Measurements from ENCODE around the gene OR5T2.
"Not testable (repeated sequence)": the region's sequence is repeated elsewhere in the genome, so short reads cannot be mapped to it uniquely, and the experiment has no call there.

The OR5T2 gene

GRCh38 chr11:56234155-56234554 is at the start of gene OR5T2:
Gene OR5T2, minus strand, starts transcription at chr11:56234255. Its CDS starts 1,193 bp downstream, at chr11:56233062.
- intact Hi-C loops (cut with micrococcal nuclease): no loop called here
- Mint-ChIP-seq H3K27ac (no peak within 1 kb of the TSS), H3K4me3 (no peak within 1 kb of the TSS), H3K27me3 (no peaks in the 10 kb centered on the region), H3K36me3 (ENCODE audit: low read depth) (no peaks in the 10 kb centered on the region), H3K4me1 (ENCODE audit: low read depth) (no peaks in the 10 kb centered on the region), H3K9me3 (peaks cover 30% of the 10 kb centered on the region)

GRCh38 chr11:56273854-56274253 is 39.8 kb upstream of the OR5T2 start, which contains the start of gene OR5T1:
Gene OR5T1, plus strand, starts transcription at chr11:56274154. Its CDS starts 1,485 bp downstream, at chr11:56275639.
- intact Hi-C loops (cut with micrococcal nuclease): no loop called here
- H3K27ac Mint-ChIP-seq: no peak within 1 kb of the TSS

GRCh38 chr11:56271092-56271491 is 37.0 kb upstream of the OR5T2 start:
- Mint-ChIP-seq H3K4me3 (no peak overlapping the region), H3K27ac (no peak overlapping the region), H3K36me3 (ENCODE audit: low read depth) (no peaks in the 10 kb centered on the region), H3K4me1 (ENCODE audit: low read depth) (no peaks in the 10 kb centered on the region), H3K27me3 (no peaks in the 10 kb centered on the region), H3K9me3 (peaks cover 47% of the 10 kb centered on the region)
- intact Hi-C loops (cut with micrococcal nuclease): no loop called here

More at GRCh38 chr11:56273854-56274253, 39.8 kb upstream of the OR5T2 start, which contains the start of gene OR5T1:
- no peaks in the 10 kb centered on the region for H3K27me3 Mint-ChIP-seq
- no peak within 1 kb of the TSS for H3K4me3 Mint-ChIP-seq
- no peaks in the 10 kb centered on the region for H3K4me1 Mint-ChIP-seq (ENCODE audit: low read depth)
- no peaks in the 10 kb centered on the region for H3K36me3 Mint-ChIP-seq (ENCODE audit: low read depth)
- peaks cover 36% of the 10 kb centered on the region for H3K9me3 Mint-ChIP-seq

- Mint-ChIP-seq H3K27ac (no peak within 1 kb of the TSS), H3K36me3 (ENCODE audit: low read depth) (no peaks in the 10 kb centered on the region), H3K27me3 (no peaks in the 10 kb centered on the region), H3K4me3 (no peak within 1 kb of the TSS), H3K9me3 (peaks cover 19% of the 10 kb centered on the region), H3K4me1 (ENCODE audit: low read depth) (no peaks in the 10 kb centered on the region)
- intact Hi-C loops (cut with micrococcal nuclease): no loop called here
These were observed 17.9 kb upstream of the OR5T2 start, which contains the start of gene OR5T3 for GRCh38 chr11:56251954-56252353. Gene OR5T3, plus strand, starts transcription at chr11:56252254. Its CDS starts 0 bp downstream, at chr11:56252254.

GRCh38 chr11:56219735-56220134 is 14.3 kb downstream of the OR5T2 start:
- H3K4me1 Mint-ChIP-seq (ENCODE audit: low read depth); H3K36me3 Mint-ChIP-seq (ENCODE audit: low read depth); H3K27me3 Mint-ChIP-seq; H3K4me3 Mint-ChIP-seq; intact Hi-C loops (cut with micrococcal nuclease); H3K27ac Mint-ChIP-seq: not testable (repeated sequence)
- peaks cover 68% of the 10 kb centered on the region for H3K9me3 Mint-ChIP-seq

GRCh38 chr11:56214537-56214936 is 19.5 kb downstream of the OR5T2 start:
- intact Hi-C loops (cut with micrococcal nuclease): no loop called here
- Mint-ChIP-seq H3K9me3 (peaks cover 46% of the 10 kb centered on the region), H3K27ac (no peak overlapping the region), H3K4me3 (no peak overlapping the region), H3K27me3 (no peaks in the 10 kb centered on the region), H3K4me1 (ENCODE audit: low read depth) (no peaks in the 10 kb centered on the region), H3K36me3 (ENCODE audit: low read depth) (no peaks in the 10 kb centered on the region)

- Mint-ChIP-seq H3K27ac (no peak overlapping the region), H3K27me3 (no peaks in the 10 kb centered on the region), H3K9me3 (peaks cover 39% of the 10 kb centered on the region), H3K4me3 (no peak overlapping the region), H3K36me3 (ENCODE audit: low read depth) (no peaks in the 10 kb centered on the region), H3K4me1 (ENCODE audit: low read depth) (no peaks in the 10 kb centered on the region)
- intact Hi-C loops (cut with micrococcal nuclease): no loop called here
These were observed 26.3 kb downstream of the OR5T2 start for GRCh38 chr11:56207790-56208189.

GRCh38 chr11:56197367-56197766 is 36.7 kb downstream of the OR5T2 start:
- Mint-ChIP-seq H3K4me1 (ENCODE audit: low read depth) (no peaks in the 10 kb centered on the region), H3K27ac (no peak overlapping the region), H3K27me3 (no peaks in the 10 kb centered on the region), H3K9me3 (peaks cover 9% of the 10 kb centered on the region), H3K4me3 (no peak overlapping the region), H3K36me3 (ENCODE audit: low read depth) (no peaks in the 10 kb centered on the region)
- intact Hi-C loops (cut with micrococcal nuclease): no loop called here

- H3K27ac Mint-ChIP-seq: no peak overlapping the region
- H3K9me3 Mint-ChIP-seq: peaks cover 9% of the 10 kb centered on the region
- no peak overlapping the region for H3K4me3 Mint-ChIP-seq
- no peaks in the 10 kb centered on the region for H3K36me3 Mint-ChIP-seq (ENCODE audit: low read depth)
- intact Hi-C loops (cut with micrococcal nuclease): no loop called here
- H3K27me3 Mint-ChIP-seq: no peaks in the 10 kb centered on the region
- H3K4me1 Mint-ChIP-seq (ENCODE audit: low read depth): no peaks in the 10 kb centered on the region
These were observed 37.4 kb downstream of the OR5T2 start for GRCh38 chr11:56196705-56197104.

GRCh38 chr11:56188602-56189001 is 45.5 kb downstream of the OR5T2 start:
- Mint-ChIP-seq H3K4me3 (no peak overlapping the region), H3K9me3 (peaks cover 25% of the 10 kb centered on the region), H3K4me1 (ENCODE audit: low read depth) (no peaks in the 10 kb centered on the region), H3K27me3 (no peaks in the 10 kb centered on the region), H3K36me3 (ENCODE audit: low read depth) (no peaks in the 10 kb centered on the region), H3K27ac (no peak overlapping the region)
- intact Hi-C loops (cut with micrococcal nuclease): no loop called here

- intact Hi-C loops (cut with micrococcal nuclease): no loop called here
- Mint-ChIP-seq H3K4me1 (ENCODE audit: low read depth) (no peaks in the 10 kb centered on the region), H3K27me3 (no peaks in the 10 kb centered on the region), H3K9me3 (peaks cover 34% of the 10 kb centered on the region), H3K27ac (no peak overlapping the region), H3K36me3 (ENCODE audit: low read depth) (no peaks in the 10 kb centered on the region), H3K4me3 (no peak overlapping the region)
These were observed 50.6 kb downstream of the OR5T2 start for GRCh38 chr11:56183459-56183858.
